ENCODE measurements around the gene GCAT.

Gene GCAT

DNA sequence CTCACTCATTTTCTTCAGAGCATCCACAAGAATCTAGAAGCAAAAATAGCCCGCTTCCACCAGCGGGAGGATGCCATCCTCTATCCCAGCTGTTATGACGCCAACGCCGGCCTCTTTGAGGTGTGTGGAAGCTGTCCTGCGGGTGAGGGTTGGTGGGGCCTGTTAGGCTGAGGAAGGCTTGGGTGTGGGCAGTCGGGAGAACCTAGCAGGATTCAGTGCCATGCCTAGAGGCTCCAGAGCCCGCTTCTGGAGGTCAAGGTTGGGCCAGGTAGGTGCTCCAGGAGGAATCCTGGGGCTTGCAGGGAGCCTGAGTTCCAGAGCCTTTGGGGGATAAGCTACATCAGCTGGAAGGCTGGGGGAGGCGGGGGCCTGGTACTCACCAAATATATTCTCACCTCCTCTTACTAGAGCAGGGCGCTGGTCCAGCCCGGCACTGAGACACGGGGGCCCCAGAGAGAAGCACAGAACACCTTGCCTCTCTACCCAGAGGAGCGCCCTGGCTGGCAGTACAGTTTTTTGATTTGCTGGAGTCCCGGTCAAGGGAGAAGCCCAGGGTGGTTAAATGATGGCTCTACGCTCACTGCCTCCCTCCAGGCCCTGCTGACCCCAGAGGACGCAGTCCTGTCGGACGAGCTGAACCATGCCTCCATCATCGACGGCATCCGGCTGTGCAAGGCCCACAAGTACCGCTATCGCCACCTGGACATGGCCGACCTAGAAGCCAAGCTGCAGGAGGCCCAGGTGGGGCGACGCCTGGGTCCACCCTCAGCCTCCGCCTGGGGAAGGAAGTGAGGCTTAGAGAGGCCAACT is 5.3 kb downstream of the GCAT start:
- DNase-seq, result no peak

DNA sequence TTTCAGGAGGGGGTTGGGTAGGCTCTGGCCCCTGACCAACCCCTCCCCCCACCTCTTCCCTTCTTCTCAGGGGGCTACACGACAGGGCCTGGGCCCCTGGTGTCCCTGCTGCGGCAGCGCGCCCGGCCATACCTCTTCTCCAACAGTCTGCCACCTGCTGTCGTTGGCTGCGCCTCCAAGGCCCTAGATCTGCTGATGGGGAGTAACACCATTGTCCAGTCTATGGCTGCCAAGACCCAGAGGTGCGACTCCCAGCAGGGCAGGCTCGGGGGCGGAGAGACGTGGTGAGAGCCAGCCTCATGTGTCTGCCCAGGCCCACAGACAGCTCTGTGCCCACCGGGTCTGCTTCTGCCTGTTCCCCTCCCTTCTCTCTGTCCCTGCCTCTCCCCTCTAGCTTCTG is 7.9 kb downstream of the GCAT start:
- no peak for DNase-seq

GRCh38 chr22:37816543-37817180 is 8.9 kb downstream of the GCAT start:
- no peak for DNase-seq

GRCh38 chr22:37817705-37818408 is 10.1 kb downstream of the GCAT start:
- DNase-seq, result no peak

- no peak for DNase-seq
These were observed 10.8 kb downstream of the GCAT start for GRCh38 chr22:37818409-37819104.

DNA sequence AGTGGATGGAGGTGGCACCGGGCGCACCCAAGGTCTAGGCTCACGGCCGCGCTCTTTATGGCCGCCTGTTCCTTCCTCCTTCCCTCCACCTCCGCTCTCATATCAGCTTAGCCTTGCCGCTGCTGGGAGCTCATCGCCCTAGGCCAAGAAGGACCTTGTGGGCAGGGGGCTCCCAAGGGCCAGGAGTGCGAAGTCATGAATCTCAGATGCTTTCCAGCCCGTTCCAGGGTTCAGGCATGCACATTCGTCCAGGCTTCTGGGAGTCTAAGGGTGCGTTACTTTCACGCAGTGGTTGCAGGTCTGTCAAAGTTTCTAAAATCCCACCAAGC is 11.3 kb downstream of the GCAT start:
- no peak for DNase-seq

- no peak for DNase-seq
These were observed 12.6 kb downstream of the GCAT start for GRCh38 chr22:37820350-37820749.

GRCh38 chr22:37822079-37822833 is 14.5 kb downstream of the GCAT start:
- no peak for DNase-seq

DNA sequence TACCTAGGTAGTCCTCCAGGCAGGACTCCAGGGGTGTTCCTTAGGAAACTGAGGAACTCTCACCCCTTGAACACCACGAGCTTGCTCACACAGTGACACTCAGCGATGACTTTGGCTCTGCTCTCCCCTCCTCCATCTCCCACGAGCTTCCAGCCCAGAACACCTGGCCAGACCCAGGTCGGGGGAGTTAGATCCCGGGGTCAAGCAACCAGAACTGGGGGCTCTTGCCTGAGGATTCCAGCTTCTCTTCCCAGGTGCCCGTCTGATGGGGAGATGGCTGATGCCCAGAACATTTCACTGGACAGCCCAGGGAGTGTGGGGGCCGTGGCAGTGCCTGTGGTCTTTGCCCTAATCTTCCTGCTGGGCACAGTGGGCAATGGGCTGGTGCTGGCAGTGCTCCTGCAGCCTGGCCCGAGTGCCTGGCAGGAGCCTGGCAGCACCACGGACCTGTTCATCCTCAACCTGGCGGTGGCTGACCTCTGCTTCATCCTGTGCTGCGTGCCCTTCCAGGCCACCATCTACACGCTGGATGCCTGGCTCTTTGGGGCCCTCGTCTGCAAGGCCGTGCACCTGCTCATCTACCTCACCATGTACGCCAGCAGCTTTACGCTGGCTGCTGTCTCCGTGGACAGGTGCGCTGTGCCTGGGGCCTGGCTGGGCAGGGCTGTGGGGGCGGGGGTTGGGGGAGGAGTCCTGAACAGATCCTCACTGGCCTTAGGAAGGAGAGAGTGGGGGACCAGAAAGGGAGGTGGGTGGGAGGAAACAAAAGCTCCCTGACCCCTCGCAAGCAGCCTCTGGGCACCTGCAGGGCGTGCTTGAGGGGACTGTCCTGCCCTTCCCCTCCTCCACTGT is 15.6 kb downstream of the GCAT start, which contains the start of gene GALR3:
TSS of gene GALR3 (plus strand) at position 249 of the 852 bp plus-strand sequence. CDS start at position 274, 25 bp downstream.
- DNase-seq, result no peak

GRCh38 chr22:37824674-37825641 is 17.2 kb downstream of the GCAT start:
- no peak for DNase-seq

DNA sequence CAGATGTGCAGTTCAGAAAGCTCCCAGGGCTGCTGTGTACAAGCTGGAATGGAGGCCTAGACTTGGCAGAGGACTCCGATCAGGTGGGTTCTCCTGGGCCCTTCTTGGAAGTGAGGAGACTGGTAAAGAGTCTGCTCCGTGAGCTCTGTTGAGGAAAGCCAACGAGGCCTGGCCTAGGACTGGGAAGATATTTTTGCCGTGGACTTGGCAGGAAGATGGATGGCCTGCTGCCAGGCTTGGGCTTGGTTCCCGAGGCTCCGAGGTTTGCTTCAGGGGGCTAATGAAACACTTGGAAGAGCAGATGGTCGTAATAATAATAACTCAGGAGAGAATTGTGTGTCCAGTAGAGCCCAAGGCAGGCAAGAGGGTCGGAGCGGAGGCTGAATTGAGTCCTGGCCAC is 19.3 kb downstream of the GCAT start:
- DNase-seq, result no peak

- no peak for DNase-seq
These were observed 22.5 kb downstream of the GCAT start for GRCh38 chr22:37830093-37830842.

- DNase-seq, result no peak
These were observed 23.7 kb downstream of the GCAT start for GRCh38 chr22:37831472-37831871.

DNA sequence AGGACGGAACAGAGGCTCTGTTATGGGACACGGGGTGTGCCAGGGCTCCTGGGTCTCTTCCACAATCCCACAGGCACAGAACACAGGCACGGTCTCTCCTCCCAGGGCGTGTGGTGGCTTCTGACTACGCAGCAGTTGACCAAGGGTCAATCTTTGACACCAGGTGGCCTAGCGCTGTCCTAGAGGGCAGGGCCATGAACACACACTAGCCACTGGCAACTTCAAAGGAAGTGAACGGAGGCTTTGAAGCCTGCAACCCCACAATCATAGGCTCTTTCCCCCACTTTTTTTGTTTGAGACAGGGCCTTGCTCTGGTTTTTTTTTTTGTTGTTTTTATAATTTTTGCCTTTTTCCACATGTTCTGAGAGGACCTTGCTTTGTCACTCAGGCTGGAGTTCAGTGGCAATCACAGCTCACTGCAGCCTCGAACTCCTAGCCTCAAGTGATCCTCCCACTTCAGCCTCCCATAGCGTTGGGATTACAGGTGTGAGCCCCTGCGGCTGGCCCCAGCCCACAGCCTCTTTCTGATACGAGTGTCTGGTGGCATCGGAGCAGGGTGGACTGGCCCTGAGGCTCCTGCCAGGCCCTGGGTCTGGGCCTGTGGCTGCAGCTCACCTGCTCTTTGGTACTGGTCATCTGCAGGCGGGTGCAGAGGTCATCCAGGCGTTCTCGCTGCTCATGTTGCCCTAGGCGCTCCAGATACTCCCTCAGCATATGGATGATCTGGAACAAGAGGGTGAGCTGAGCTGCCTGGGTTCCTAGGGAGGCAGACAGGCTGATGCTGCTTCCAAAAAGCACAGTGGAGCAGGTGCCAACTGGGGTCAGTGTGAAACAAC is 24.5 kb downstream of the GCAT start:
- DNase-seq, result no peak

DNA sequence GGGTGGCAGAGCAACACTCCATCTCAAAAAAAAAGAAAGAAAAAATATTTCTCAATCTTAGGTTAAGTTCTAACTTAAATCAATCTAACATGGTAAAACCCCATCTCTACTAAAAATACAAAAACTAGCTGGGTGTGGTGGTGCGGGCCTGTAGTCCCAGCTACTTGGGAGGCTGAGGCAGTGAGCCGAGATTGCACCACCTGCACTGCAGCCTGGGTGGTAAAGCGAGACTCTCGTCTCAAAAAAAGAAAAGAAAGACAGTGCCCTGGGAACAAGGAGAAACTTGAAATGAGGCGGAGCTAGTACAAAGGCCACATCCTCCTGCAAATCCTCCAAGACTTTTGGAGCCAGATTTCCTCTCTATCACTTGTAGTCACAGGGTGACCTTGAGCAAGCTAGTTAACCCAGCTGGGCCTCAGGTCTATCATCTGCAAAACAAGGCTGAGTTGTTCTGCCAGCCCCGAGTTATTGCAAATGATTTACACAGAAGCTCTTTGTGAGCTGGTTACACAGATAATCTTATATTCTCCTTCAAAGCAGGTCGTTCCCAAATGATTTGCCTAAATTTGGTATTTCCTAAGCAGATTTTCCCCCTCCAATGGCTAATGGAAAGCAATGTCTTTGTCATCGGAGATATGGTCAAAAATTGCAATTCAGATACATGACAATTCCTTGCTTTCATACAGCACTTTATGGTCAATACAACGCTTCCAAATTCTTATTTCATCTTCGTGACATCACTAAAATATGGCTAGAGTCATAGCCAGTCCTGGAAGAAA is 34.5 kb downstream of the GCAT start:
- no peak for DNase-seq

- DNase-seq, result no peak
These were observed 36.0 kb downstream of the GCAT start for GRCh38 chr22:37843741-37844089.

DNA sequence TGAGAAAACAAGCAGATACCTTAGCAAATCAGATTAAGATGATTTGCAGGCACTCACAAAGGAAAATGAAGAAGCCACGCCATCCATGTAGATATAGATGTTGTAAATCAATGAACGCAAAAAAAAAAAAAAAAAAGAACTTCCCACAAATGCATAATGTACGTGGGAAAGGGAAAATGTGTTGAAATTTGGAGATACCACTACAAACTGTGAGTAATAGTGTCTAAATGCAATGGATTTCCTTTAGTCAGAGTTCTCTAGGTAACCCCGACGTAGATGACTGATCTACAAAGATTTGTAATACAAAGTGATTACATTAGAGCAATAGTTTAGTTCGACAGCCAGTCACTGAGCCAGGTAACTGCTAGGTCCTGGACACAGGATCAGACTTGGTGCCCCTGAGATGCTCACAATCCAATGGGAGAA is 37.2 kb downstream of the GCAT start:
- no peak for DNase-seq

GRCh38 chr22:37846433-37846832 is 38.7 kb downstream of the GCAT start:
- no peak for DNase-seq
